NCI-H146 treated with DMSO at 0.1 percent for 48 hours (cell line): Measurements from ENCODE around the gene MAP1LC3A.

Experiments used
- DNase-seq: peaks from one replicate; lab custom pipeline; 2025; ENCODE audit not compliant: unreplicated experiment; lab: John Stamatoyannopoulos, UW

MAP1LC3A gene

GRCh38 chr20:34528921-34529297 lies 29.6 kb upstream of the MAP1LC3A start:
- DNase-seq: no peak

GRCh38 chr20:34529742-34530141 lies 28.8 kb upstream of the MAP1LC3A start:
- no peak for DNase-seq

- DNase-seq: no peak
These were observed 28.2 kb upstream of the MAP1LC3A start for GRCh38 chr20:34530342-34530741.

DNA sequence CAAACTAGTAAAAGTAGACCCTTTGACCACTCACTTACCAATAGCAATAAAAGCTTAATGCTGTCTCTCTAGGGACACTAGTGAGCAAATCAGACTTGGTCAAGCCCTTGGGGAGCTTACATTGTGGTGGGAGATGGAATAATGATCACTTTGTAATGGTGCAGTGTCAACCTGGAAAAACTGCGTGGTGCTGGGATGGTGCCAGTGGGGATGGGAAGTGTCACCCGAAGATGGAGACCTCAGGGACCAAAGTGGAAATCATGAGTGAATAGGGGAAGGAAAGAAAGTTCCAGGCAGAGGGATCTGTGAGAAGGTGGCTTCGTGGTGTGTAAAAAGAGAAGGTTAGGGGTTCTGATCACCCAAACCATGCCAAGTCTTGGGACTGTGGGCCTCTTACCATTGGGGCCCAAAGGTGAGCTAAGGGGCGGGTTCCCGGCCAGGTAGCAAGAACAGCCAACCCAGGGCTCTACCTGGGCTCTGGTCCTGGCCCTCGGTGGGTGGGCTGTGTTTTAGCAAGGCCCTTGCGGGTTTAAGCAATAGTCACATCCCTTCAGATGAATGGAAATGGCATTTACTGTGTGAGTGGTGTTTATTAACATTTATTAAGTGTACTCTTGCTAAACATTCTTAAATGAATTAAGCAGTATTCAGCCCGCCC lies 26.8 kb upstream of the MAP1LC3A start:
- no peak for DNase-seq

DNA sequence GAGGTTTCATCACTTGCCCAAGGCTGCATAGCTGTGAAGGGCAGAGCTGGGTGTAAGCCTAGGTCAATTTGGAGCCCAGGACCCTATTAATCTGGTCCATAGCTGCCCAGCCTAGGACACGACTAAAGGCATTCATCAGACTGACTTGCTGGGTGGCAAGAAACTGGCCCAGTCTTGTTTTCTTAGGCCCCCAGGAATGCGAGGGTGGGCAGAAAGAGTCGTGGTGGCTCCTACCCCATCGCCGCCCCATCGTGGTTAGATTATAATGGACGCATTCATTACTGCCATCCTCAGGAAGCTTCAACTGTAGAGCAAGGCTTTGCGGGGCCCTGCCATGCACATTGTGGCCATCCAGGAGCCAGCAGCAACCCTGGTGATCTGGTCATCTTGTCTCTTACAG lies 26.2 kb upstream of the MAP1LC3A start:
- DNase-seq: no peak

GRCh38 chr20:34532756-34533155 lies 25.8 kb upstream of the MAP1LC3A start:
- no peak for DNase-seq

GRCh38 chr20:34534391-34535165 lies 23.9 kb upstream of the MAP1LC3A start:
- no peak for DNase-seq

- DNase-seq: no peak
These were observed 23.1 kb upstream of the MAP1LC3A start for GRCh38 chr20:34535301-34535840.

DNA sequence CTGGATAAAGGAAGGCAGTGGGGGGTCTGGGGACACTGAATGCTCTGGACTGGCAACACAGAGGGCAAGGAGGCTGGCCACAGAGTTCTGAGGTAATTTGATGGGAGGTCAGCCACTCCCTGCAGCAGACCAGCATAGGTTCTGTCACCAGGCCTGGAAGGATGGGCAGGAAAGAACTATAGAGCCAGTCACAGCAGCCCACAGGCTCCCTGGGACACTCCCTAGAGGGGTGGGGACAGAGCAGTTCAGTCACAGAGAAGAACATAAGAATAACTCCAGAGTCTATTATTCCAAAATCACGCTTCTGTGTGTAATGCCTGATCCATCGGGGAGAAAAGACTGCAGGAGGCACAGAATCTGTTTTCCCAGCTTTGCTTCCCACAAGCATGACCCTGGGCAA lies 22.7 kb upstream of the MAP1LC3A start:
- DNase-seq: no peak

DNA sequence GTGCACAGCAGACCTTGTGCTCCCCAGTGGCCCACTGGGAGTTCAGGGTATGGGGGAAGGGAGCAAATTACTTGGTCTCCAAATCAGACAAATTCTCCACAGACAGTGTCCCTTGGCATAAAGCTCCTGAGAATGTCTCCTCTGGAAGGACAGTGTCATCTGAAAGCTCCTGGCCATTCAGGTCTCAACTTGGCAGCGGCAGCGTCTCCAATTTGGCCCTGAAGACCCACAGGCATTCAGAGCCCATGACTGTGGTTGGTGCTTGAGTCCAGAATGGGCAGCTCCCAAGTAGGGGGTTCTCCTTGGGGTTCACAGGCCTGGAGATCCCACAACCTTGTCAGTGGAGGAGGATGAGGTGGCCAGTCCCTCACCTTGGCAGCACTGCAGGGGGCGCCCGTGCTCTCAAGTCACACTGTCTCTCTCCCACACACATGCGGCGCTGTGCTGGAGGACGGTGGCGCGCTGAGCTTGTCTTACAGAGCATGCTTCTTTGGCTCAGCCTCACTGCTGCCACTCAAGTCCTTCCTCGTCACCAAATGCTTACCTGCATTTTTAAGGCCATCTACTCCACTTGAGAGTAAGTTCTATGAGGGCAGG lies 21.6 kb upstream of the MAP1LC3A start:
- DNase-seq: no peak

- no peak for DNase-seq
These were observed 20.9 kb upstream of the MAP1LC3A start for GRCh38 chr20:34537651-34538050.

DNA sequence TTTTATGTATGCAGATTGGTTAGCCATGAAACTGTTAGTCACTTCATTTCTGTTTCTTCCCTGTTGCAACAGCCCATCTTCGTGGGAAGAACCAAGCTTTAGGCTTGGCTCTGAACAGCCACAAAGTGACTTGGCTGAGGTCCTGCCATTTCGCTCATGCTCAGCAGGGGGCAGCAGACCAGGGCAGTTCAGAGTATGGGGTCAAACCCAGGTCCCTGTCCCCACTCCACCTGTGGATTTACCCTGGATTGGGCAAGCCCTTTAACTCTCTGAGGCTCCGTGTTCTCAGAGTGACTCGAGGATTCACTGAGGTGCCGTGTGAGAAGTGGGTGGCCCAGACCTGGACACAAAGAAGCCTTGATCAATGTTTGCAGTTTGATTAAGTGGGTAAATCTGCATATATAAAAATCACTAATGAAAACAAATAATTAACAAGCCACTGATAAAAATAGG lies 19.8 kb upstream of the MAP1LC3A start:
- DNase-seq: no peak

- DNase-seq: no peak
These were observed 18.8 kb upstream of the MAP1LC3A start for GRCh38 chr20:34539756-34540155.

- no peak for DNase-seq
These were observed 17.8 kb upstream of the MAP1LC3A start for GRCh38 chr20:34540596-34541263.

DNA sequence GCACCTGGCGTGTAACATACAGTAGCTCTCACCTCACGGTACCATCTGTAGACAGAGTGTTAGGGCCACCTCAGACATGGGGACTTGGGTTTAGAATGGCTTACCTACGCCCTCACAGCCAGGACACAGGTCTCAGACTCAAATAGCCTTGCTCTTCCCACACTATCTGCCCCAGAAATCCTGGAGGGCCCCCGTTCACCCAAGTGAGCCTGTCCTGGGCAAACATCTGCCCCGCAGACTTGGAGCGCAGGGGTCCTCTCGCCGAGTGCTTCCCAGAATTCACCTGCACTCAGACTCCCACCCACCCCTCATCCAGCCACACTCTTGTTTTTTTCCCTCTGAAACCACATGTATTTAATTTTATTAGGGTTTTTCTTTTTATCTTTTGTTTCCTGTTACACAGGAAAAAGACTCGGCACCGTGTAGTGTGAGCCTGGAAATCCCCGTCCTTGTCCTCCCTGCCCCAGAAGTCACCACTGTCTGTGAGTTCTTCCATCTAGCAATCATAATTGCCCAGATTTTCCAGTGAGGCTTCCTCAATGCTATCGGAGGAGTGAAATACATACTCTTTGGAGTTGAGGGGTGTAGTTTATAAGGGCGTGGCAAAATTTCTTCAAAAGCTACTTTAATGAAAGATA lies 17.1 kb upstream of the MAP1LC3A start:
- DNase-seq: no peak

GRCh38 chr20:34541917-34542316 lies 16.6 kb upstream of the MAP1LC3A start:
- DNase-seq: no peak

DNA sequence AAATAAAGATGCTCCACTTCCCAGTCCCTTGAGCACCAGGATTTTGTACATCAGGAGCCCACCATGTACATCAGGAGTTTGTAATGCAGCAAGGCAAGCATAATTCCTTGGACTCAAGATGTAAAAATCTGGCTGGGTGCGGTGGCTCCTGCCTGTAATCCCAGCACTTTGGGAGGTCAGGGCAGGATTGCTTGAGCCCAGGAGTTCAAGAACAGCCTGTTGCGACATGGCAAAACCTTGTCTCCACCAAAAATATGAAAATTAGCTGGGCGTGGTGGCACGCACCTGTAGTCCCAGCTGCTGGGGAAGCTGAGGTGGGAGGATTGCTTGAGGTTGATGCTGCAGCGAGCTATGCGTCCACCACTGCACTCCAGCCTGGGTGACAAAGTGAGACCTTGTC lies 16.1 kb upstream of the MAP1LC3A start:
- DNase-seq: no peak

GRCh38 chr20:34543463-34544056 lies 15.0 kb upstream of the MAP1LC3A start:
- DNase-seq: no peak

DNA sequence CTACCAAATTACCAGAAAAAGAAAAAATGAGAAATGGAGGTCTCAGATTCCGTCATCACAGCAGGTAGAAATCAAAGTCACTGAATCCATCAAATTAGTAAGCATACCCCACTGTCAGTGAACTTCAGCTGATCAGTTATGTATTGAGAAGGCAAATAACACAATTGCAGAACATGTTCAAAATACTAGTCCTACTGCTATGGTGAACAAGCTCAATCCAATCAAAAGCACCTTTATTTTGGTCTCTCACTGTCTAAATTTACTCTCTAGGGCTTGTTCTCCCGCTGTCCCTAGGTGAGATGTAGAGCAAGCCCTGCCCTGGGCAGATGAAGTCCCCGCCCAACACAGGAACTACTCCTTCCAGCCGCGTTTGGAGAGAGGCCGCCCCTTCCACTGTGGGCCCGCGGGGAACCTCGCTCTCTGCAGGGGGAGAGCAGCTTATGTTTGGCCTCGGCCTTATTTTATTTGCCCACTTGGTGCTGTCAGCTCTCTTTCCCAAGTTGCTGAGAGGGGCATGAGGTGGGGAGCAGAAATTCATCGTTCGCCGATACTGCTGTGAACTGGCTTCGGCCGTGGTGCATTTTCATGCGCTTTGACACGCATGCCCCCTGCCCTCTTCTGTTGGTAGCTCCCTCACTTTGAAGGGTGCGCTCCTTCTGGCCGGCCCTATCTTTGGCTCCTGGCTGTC lies 14.3 kb upstream of the MAP1LC3A start:
- no peak for DNase-seq

GRCh38 chr20:34546751-34547181 lies 11.8 kb upstream of the MAP1LC3A start:
- DNase-seq: peak; percentile 92
